HG02970 (cell line): ENCODE results near the gene CEP131.

Experiments used
- ATAC-seq: cut with Tn5 transposase; IDR thresholded peaks from one replicate; pipeline ENCODE4 v1.9.1; 2021; ENCODE audit warnings: mild to moderate bottlenecking, moderate library complexity, moderate number of reproducible peaks; ENCODE audit not compliant: unreplicated experiment, low FRiP score

The CEP131 gene

DNA sequence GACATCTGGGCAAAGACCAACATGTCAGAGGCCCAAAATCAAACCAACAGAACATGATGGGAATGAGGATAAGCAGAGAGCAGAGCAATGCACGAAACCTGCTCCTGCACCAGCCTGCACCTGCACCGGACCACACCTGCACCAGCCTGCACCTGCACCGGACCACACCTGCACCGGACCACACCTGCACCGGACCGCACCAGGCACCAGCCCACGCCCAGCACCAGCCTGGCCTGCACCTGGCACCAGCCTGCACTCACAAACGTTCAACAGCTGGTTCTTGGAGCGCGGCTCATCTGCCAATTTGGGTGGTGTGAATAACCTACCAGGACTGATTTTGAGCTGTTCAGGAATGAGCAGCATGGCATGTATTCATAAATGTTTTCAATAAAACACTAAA lies 18.2 kb downstream of the CEP131 start:
- no peak for ATAC-seq

DNA sequence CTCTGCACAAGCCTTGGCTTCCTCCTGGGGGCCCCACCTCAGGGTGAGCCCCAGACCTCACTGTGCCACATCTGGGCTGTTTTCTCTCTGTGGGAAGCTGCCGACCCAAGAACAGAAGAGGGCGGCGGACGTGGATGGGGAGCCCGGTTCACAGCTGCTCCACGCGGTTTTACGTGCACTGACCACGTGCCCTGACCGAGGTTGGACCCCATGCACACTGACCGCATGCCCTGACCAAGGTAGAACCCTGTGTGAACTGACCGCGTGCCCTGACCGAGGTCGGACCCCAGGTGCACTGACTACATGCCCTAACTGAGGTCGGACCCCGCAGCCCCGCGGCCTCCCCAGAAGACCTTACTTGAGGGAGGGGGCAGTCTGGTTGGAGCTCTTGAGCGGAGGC lies 19.6 kb downstream of the CEP131 start:
- ATAC-seq = no peak

DNA sequence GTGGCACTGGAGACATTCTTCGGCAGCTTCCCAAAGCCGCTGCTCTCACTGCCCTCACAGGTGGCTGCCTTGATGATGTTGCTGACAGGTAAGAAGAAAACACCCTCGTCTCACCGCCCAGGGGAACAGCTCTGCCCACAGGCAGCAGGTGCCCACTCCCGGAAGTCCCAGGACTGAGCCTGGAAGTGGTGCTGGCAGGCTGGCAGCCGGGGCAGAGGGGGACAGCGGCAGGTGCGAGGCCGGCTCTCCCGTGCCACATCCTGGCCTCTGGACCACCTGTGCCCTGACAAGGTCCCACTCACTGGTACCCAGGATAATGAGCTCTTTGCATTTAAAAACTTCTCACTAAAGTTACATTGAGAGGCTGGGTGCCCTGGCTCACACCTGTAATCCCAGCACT lies 20.4 kb downstream of the CEP131 start:
- no peak for ATAC-seq

- ATAC-seq = no peak
These were observed 21.8 kb downstream of the CEP131 start for GRCh38 chr17:81200695-81201580.

DNA sequence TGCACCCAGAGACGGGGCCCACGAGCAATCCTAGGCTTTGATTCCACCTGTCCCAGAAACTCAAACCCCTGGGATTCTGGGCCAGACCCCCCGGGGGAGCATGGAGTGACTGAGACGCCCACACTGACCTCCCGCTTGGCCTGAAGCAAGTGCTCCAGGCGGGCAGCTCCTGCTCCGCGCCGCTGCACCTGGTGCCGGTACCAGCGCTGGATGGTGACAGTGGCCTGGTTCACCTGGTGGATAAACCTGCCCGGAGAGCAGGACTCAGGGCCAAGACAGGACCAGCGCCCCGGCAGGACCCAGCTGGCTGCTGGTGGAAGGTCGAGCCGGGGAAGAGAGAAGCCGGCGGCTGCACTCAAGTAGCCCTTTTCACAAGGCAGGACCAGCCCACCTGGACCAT lies 22.6 kb downstream of the CEP131 start:
- ATAC-seq = no peak

DNA sequence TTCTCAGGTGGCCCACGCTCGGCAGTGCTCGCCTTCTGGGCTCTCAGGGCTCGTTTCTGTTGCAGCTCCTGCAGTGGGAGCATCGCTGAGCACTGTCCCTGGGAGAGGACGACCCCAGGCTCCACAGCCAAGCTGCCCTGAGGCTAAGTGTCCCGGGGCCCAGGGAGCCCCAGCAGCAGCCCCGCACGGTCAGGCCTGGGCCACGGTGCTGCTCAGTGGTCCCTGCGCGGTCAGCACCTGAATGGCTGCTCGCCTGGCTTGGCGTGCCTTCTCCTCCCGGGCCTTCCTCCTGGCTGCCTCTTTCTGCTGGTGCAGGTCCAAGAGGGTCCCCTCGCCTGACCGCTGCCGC lies 23.3 kb downstream of the CEP131 start:
- no peak for ATAC-seq

DNA sequence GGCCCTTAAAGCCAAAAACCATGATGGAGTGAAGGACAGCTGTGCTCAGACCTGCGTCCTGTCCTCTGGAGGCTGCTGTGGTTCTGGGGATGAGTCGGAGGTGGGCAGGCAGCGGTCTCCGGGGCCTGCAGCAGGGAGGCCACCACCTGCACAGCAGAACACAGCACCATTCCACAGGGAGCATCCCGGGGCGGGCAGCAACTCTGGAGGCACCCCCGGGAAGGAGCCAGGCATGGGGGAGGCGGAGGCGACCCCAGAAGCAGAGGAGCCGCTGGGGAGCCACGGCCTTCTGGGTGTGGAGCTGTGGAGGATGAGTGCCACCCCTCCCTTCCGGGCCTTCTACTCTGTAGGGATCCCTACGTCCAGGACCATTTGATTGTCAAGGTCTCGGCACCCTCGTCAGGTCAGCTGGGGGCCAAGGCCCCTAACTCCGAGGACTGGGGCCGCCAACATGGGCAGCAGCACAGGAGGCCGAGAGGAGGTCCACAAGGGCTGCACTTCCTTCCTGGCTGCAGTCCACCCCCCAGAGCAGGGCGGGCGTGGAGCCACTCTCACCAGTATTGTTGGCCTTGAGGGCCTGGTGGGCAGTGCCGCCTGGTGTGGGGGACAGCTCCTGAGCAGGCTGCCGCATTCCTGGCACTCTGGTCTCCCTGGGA lies 23.8 kb downstream of the CEP131 start:
- no peak for ATAC-seq

- ATAC-seq = no peak
These were observed 24.8 kb downstream of the CEP131 start for GRCh38 chr17:81197831-81198490.

DNA sequence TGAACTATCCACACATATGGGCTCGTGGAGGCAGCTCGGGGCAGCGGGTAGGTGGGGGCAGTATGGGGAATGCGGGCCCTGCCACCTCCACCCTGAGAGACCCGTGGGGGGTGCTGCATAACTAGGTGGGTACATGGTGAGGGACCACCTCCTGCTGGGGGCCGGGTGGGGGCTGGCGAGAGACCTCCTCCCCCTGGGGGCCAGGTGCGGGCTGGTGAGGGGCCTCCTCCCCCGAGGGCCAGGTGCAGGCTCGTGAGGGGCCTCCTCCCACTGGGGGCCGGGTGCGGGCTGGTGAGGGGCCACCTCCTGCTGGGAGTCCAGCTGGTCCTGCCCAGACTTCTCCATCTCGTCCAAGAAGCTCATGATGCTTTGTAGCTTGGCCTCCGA lies 25.4 kb downstream of the CEP131 start:
- no peak for ATAC-seq

DNA sequence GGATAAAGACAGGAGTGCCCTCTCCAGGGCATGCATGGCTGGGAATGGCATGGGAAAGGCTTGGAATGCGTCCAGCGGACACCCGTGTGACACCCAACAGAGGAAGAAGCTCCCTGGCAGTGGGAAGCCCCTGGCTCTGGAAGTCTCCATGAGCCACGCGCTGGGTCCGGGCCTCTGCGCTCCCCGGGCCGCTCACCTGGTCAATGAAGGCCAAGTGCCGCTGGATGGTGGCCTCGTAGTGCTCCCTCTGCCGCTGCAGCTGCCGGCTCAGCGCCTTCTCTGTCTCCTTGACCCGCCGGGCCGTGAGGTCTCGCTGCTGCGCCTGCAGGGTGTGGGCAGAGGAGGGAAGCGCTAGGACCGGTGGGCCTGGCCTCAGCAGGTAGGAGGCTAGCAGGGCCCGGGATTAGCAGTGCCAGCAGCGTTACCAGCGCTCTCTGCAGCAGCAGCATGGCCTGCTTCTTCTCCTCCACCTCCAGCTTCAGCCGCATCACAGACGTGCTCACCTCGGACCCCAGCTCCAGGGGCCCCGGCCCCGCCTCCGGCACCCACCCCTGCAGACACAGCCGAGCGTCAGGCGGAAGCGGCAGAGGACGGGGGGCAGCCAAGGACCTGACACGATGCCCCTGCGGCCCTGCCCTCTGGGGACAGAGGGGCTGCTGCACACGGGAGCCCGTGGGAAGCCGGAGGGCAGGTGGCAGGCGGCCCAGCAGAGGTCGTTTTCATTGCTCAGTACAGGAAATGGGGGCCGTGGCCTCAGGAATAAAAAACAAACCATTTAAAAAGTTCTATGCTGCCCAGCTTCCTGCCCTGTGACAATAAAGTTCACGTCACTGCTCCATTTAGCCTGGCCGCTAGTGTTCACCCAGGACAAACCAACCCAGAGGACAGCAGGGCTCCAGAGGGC lies 26.0 kb downstream of the CEP131 start:
- ATAC-seq = no peak

GRCh38 chr17:81195941-81196495 lies 26.7 kb downstream of the CEP131 start:
- ATAC-seq = no peak

DNA sequence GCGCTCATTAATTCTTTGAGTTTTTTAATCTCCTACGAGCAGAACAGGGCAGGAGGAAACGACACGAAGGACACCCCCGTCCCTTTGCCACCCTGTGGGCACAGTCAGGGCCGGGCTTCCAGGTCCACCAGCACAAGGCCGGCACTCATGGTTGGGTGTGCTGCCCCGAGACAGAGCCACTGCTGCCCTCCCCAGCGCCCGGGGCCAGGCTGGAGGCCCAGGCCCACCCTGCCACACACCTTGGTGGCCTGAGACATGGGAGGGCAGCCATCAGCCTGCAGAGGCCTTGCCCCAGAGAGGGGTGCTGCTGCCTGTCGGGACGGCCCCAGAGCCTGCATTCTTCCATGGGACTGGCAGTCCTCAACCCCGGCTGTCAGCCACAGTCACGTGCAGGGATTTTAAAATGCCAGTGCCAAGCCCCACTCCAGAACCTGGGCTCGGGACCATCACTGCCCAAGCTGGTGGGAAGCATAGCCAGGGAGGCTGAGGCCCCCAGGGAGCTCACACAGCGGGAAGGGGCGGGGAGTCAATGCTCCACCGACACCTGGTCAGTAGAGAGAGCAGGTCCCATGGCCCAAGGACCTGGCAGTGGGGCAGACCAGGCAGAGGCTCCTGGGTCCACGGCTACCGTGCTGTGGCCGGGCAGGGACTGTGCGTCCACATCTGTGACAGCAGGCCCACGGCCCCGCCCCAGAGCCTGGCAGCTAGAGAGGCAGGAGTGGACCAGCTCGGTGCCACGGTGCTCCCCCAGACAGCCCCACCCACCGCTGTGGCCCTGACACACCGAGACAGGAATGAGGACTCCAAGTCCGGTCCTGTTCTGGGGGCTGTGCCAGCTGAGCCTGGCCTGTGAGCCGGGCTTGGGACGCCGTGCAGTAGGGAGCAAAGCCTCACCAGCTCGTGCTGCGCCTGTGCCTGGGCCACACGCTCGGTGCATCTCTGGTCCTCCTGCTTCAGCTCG lies 27.5 kb downstream of the CEP131 start:
- no peak for ATAC-seq

DNA sequence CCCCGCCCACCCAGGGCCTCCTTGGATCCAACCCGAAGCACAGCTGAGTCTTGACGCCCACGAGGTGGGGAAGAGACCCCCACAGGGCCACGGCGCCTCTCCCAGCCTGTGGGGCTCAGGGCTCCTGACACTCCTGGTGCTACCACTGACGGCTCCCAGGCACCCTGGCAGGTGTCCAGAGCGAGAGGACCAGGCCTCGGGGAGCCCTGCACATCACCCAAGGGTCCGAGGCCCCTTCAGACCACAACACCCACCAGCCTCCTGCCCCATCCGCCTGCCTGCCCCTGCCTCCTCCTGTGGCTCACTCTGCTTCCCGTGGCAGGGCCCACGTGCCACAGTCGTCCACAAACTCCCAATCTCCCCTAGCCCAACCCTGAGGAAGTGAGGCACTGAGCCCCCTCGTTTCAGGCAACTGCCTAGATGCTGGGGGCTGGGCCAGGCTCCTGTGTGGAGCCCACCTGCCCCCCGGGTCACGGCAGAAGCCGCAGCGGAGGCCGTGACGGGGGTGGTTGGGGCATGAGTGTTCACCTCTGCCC lies 28.5 kb downstream of the CEP131 start:
- no peak for ATAC-seq

DNA sequence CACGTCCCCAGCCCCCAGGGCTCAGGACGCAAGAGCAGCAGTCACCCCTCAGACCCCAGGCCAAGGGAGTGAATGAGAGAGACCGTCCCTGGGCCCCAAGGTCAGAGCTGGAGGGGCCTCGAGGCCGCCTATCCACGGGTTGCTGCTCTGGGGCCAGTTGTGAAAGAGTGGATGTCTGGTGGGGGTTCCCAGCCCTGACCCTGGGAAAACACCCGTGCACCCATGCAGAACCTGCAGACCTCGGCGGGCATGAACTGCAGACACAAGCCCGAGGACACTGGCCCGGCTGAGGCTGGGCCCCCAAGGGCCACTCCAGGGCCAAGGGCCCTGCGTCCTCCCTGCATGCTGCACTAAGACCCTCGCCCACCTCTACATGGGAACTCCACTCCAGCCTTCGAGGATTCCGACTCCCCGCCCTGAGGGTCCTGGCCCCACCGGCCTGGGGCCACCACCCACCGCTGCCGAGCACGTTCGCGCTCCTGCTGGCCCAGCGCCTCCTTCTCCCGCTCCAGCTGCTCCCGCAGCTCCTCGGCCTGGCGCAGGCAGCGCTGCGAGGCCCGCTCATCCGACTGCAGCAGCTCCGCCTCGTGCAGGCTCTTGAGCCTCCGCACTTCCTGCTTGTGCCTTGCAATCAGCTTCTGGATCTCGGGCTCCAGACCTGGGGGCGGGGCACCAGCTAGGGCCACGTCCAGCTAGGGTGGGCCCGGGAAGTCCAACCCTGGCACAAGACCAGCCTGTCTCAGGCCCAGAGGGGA lies 29.1 kb downstream of the CEP131 start:
- ATAC-seq = no peak

DNA sequence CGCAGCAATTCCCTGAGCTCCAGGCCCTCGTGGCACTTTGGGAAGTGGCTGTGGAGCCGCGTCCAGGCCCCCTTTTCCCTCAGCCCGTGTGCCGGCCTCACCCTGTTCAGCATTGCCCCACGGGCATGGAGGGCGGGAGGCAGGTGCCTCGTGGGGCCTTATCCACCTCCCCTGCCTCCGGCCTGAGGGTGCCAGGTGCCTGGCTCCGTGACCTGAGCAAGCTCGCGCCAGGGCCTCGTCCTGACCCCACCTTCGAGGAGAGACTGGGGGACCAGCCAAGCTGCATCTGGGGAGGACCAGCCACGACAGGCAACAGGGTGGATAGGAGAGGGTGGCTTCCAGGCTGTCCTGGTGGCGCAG lies 29.7 kb downstream of the CEP131 start:
- no peak for ATAC-seq

- no peak for ATAC-seq
These were observed 30.2 kb downstream of the CEP131 start for GRCh38 chr17:81192386-81193050.

GRCh38 chr17:81191646-81192045 lies 31.1 kb downstream of the CEP131 start:
- no peak for ATAC-seq

- no peak for ATAC-seq
These were observed 31.6 kb downstream of the CEP131 start for GRCh38 chr17:81191116-81191515.
